H9 (cell line): Measurements from ENCODE around the gene PFKFB2. TPM values are rescaled to one million over a fixed set of nuclear protein-coding genes. Genes with fewer than 3 reads are reported as not detected.

ENCODE experiments used
- DNase-seq: peaks from one replicate; pipeline ENCODE4 v3.0.0-alpha.2; 2017
- H2AFZ ChIP-seq: one replicate; pipeline ENCODE4 v1.6.1; 2013; ENCODE audit warnings: mild to moderate bottlenecking, low read length, control low read depth, moderate library complexity
- H2AK5ac ChIP-seq: 2 replicates; pipeline ENCODE4 v1.6.1; 2013; ENCODE audit warnings: low read length, control low read depth, mixed read lengths; ENCODE audit not compliant: insufficient read length
- H2BK120ac ChIP-seq: one replicate; pipeline ENCODE4 v1.6.1; 2013; ENCODE audit warnings: low read depth, mild to moderate bottlenecking, low read length, control low read depth, inconsistent platforms; ENCODE audit not compliant: poor library complexity, severe bottlenecking
- H2BK12ac ChIP-seq: 2 replicates; pipeline ENCODE4 v1.6.1; 2013; ENCODE audit warnings: low read length, control low read depth, mixed read lengths, low read depth; ENCODE audit not compliant: insufficient read length
- H2BK15ac ChIP-seq: 2 replicates; pipeline ENCODE4 v1.6.1; 2013; ENCODE audit warnings: low read depth, low read length, control low read depth
- H2BK20ac ChIP-seq: one replicate; pipeline ENCODE4 v1.6.1; 2013; ENCODE audit warnings: low read depth, mild to moderate bottlenecking, low read length, control low read depth, inconsistent platforms; ENCODE audit not compliant: poor library complexity, severe bottlenecking
- H2BK5ac ChIP-seq: 2 replicates; pipeline ENCODE4 v1.6.1; 2013; ENCODE audit warnings: low read length, control low read depth, mixed read lengths; ENCODE audit not compliant: insufficient read length
- H3K14ac ChIP-seq: 2 replicates; pipeline ENCODE4 v1.6.1; 2013; ENCODE audit warnings: low read length, control low read depth; ENCODE audit not compliant: insufficient read depth
- H3K18ac ChIP-seq: 2 replicates; pipeline ENCODE4 v1.6.1; 2013; ENCODE audit warnings: low read depth, mild to moderate bottlenecking, mixed read lengths, low read length, control low read depth; ENCODE audit not compliant: insufficient read length
- H3K23ac ChIP-seq: 2 replicates; pipeline ENCODE4 v1.6.1; 2013; ENCODE audit warnings: low read length, control low read depth, mixed read lengths, low read depth; ENCODE audit not compliant: insufficient read length
- H3K23me2 ChIP-seq: 2 replicates; pipeline ENCODE4 v1.6.1; 2013; ENCODE audit warnings: low read depth, mild to moderate bottlenecking, mixed read lengths, low read length, control low read depth; ENCODE audit not compliant: insufficient read length, poor library complexity, severe bottlenecking
- H3K27ac ChIP-seq: 2 replicates; pipeline ENCODE4 v1.5.1; 2013; ENCODE audit warnings: low read length, control low read depth, mixed read lengths, low read depth; ENCODE audit not compliant: insufficient read length
- H3K27me3 ChIP-seq: 2 replicates; pipeline ENCODE4 v1.6.1; 2013; ENCODE audit warnings: low read length, control low read depth, inconsistent platforms; ENCODE audit not compliant: insufficient read depth
- H3K4ac ChIP-seq: 2 replicates; pipeline ENCODE4 v1.6.1; 2013; ENCODE audit warnings: low read depth, mild to moderate bottlenecking, control low read depth, inconsistent platforms, low read length, moderate library complexity
- H3K4me1 ChIP-seq: 2 replicates; pipeline ENCODE4 v1.6.1; 2013; ENCODE audit warnings: low read length, control low read depth, inconsistent platforms; ENCODE audit not compliant: insufficient read depth
- H3K4me2 ChIP-seq: 2 replicates; pipeline ENCODE4 v1.6.1; 2013; ENCODE audit warnings: low read length, control low read depth, mixed read lengths; ENCODE audit not compliant: insufficient read length, insufficient read depth
- H3K56ac ChIP-seq: 2 replicates; pipeline ENCODE4 v1.6.1; 2013; ENCODE audit warnings: low read depth, mild to moderate bottlenecking, mixed read lengths, low read length, control low read depth; ENCODE audit not compliant: insufficient read length
- H3K79me1 ChIP-seq: 2 replicates; pipeline ENCODE4 v1.6.1; 2013; ENCODE audit warnings: low read depth, mild to moderate bottlenecking, moderate library complexity, low read length, control low read depth, inconsistent platforms; ENCODE audit not compliant: insufficient read depth, poor library complexity, severe bottlenecking
- H3K79me2 ChIP-seq: 2 replicates; pipeline ENCODE4 v1.6.1; 2013; ENCODE audit warnings: low read length, control low read depth, inconsistent platforms; ENCODE audit not compliant: insufficient read depth
- H3K9ac ChIP-seq: 2 replicates; pipeline ENCODE4 v1.6.1; 2013; ENCODE audit warnings: low read length, control low read depth, mixed read lengths; ENCODE audit not compliant: insufficient read length; ENCODE audit errors: extremely low read depth
- H3K9me3 ChIP-seq: one replicate; pipeline ENCODE4 v1.6.1; 2013; ENCODE audit warnings: low read depth, low read length, inconsistent platforms; ENCODE audit not compliant: control insufficient read depth
- H3T11ph ChIP-seq: one replicate; pipeline ENCODE4 v1.6.1; 2013; ENCODE audit warnings: mild to moderate bottlenecking, low read length, control low read depth, inconsistent platforms
- H4K20me1 ChIP-seq: one replicate; pipeline ENCODE4 v1.6.1; 2013; ENCODE audit not compliant: control insufficient read depth, insufficient read length, insufficient read depth
- H4K5ac ChIP-seq: 2 replicates; pipeline ENCODE4 v1.6.1; 2013; ENCODE audit warnings: low read depth, mild to moderate bottlenecking, mixed read lengths, low read length, control low read depth; ENCODE audit not compliant: insufficient read length
- H4K8ac ChIP-seq: replicated peaks from 2 replicates; pipeline ENCODE4 v1.6.1; 2013; ENCODE audit warnings: low read length, control low read depth, mixed read lengths, low read depth; ENCODE audit not compliant: insufficient read length
- H4K91ac ChIP-seq: 2 replicates; pipeline ENCODE4 v1.6.1; 2013; ENCODE audit warnings: low read depth, mild to moderate bottlenecking, moderate library complexity, mixed read lengths, low read length, control low read depth; ENCODE audit not compliant: insufficient read length
- H3K27ac Mint-ChIP-seq, 3 experiments: 2 replicates in 2 of 3; 3 replicates in 1 of 3; pipeline ENCODE4 v1.8.0; 2020 to 2021; ENCODE audit warnings: mixed read lengths in 3 of 3, mild to moderate bottlenecking in 1 of 3, moderate library complexity in 1 of 3
- H3K27me3 Mint-ChIP-seq: 2 replicates; pipeline ENCODE4 v1.8.0; 2021; ENCODE audit warnings: low read depth, mild to moderate bottlenecking, moderate library complexity, mixed read lengths
- H3K36me3 Mint-ChIP-seq, 3 experiments: 2 replicates in 2 of 3; 3 replicates in 1 of 3; pipeline ENCODE4 v1.8.0; 2020 to 2021; ENCODE audit warnings: low read depth in 3 of 3, mixed read lengths in 3 of 3; ENCODE audit not compliant: insufficient read depth in 1 of 3
- H3K4me1 Mint-ChIP-seq, 2 experiments: 2 replicates each; pipeline ENCODE4 v1.8.0; 2020; ENCODE audit warnings: mixed read lengths in 2 of 2
- H3K4me3 Mint-ChIP-seq, 2 experiments: 2 replicates in 1 of 2; 3 replicates in 1 of 2; pipeline ENCODE4 v1.8.0; 2020 to 2021; ENCODE audit warnings: mild to moderate bottlenecking in 2 of 2, mixed read lengths in 2 of 2, moderate library complexity in 1 of 2
- H3K9me3 Mint-ChIP-seq, 2 experiments: 2 replicates in 1 of 2; 3 replicates in 1 of 2; pipeline ENCODE4 v1.8.0; 2020; ENCODE audit warnings: mild to moderate bottlenecking in 2 of 2, mixed read lengths in 2 of 2, moderate library complexity in 1 of 2
- WGBS: extraction: QIAGEN DNeasy Blood & Tissue Kit; methylation state at CpG from one replicate; pipeline ENCODE4 v1.1.7; 2013; ENCODE audit warnings: missing lambda C conversion rate, low lambda C conversion rate, mixed read lengths; ENCODE audit not compliant: insufficient read length; ENCODE audit errors: extremely low coverage; 5-methylcytosine and 5-hydroxymethylcytosine counted together
- total RNA-seq: library from RNA; stranded (reverse); gene quantifications from 2 replicates; pipeline ENCODE4 v1.2.1, GENCODE V29; 2021
- TF ChIP-seq, protein P1 (sequence below): fragments of 200-600 bp; sonication (generic); conservative IDR thresholded peaks from 3 replicates; pipeline ENCODE4 v1.8.0; 2021; ENCODE audit warnings: antibody characterized with exemption, mild to moderate bottlenecking

PFKFB2 gene
- total RNA-seq, 1 experiment from 2014 or later = 14.6 TPM

DNA sequence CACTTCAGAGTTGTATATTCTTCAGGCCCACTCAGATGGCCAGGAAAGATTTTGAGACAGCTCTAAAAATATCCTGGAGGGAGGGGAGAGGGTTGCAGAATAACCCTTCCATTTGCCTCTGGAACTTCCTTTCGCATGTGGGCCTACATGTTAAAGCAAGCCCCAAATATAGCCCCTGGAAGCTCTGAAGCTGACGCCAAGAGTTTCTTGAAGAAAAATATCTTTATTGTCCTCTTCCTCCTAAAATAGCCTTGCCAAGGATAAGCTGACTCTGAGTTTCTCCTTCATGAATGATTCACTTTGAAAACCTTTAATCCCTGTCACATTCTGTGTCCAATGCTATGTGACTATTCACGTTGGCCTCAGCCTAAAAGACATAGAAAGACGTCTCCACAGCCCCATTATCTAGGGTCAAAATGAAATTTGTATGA lies 27.0 kb upstream of the PFKFB2 start:
- Histone ChIP-seq H2AK5ac (no peak overlapping the region), H3K56ac (no peak overlapping the region), H2BK20ac (no peak overlapping the region), H4K5ac (no peak overlapping the region), H3K14ac (no peak overlapping the region), H3K79me2 (no peaks in the 10 kb centered on the region), H3K18ac (no peak overlapping the region), H3K9me3 (no peaks in the 10 kb centered on the region), H3K4me2 (no peak overlapping the region), H2BK15ac (no peak overlapping the region), H3K23ac (no peak overlapping the region), H3K4me1 (peaks cover 18% of the 10 kb centered on the region; the same call in 1 of the 2 replicates), H4K8ac (no peak overlapping the region), H3K27ac (no peak overlapping the region), H3K4ac (no peak overlapping the region), H3K27me3 (no peaks in the 10 kb centered on the region), H3K9ac (no peak overlapping the region), H4K20me1 (no peaks in the 10 kb centered on the region), H3K79me1 (no peaks in the 10 kb centered on the region), H4K91ac (no peak overlapping the region), H3K23me2 (no peaks in the 10 kb centered on the region), H2BK12ac (no peak overlapping the region), H3T11ph (no peak overlapping the region), H2BK5ac (no peak overlapping the region), H2BK120ac (no peak overlapping the region), H2AFZ (no peak overlapping the region)
- DNase-seq = no peak
- no CpG with 5 or more reads among the region's 4 CpGs for WGBS
- Mint-ChIP-seq H3K4me3 (no peak overlapping the region), H3K27ac (no peak overlapping the region), H3K36me3 (peaks cover 0 to 2% (median 0%) of the 10 kb centered on the region in 3 experiments; a peak in 2 of 7 replicates), H3K27me3 (no peaks in the 10 kb centered on the region), H3K4me1 (peaks cover 30 to 36% of the 10 kb centered on the region in 2 experiments), H3K9me3 (no peaks in the 10 kb centered on the region)
- TF ChIP-seq, protein P1, sequence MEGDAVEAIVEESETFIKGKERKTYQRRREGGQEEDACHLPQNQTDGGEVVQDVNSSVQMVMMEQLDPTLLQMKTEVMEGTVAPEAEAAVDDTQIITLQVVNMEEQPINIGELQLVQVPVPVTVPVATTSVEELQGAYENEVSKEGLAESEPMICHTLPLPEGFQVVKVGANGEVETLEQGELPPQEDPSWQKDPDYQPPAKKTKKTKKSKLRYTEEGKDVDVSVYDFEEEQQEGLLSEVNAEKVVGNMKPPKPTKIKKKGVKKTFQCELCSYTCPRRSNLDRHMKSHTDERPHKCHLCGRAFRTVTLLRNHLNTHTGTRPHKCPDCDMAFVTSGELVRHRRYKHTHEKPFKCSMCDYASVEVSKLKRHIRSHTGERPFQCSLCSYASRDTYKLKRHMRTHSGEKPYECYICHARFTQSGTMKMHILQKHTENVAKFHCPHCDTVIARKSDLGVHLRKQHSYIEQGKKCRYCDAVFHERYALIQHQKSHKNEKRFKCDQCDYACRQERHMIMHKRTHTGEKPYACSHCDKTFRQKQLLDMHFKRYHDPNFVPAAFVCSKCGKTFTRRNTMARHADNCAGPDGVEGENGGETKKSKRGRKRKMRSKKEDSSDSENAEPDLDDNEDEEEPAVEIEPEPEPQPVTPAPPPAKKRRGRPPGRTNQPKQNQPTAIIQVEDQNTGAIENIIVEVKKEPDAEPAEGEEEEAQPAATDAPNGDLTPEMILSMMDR = no peak
